ENCODE measurements around the gene B4GALNT4. TPM values are rescaled to one million over a fixed set of nuclear protein-coding genes. Genes with fewer than 3 reads are reported as not detected.

Gene B4GALNT4
- total and polyA plus RNA-seq, 2 of the 8 experiments (the other 6 are each of a cell fraction or from before 2014, with no cell fraction given) = 40.9 to 76.3 TPM

- no peak for TF ChIP-seq SUZ12 (IDR thresholded peaks at IDR 0.05; ENCODE audit: low read length)
- no peak for TF ChIP-seq BCL11A (IDR thresholded peaks at IDR 0.05; ENCODE audit: low read depth in 2 of 2, low read length in 2 of 2)
- TF ChIP-seq BACH1 (IDR thresholded peaks at IDR 0.05; ENCODE audit: low read length) = no peak
- no peak for TF ChIP-seq TAF1 (IDR thresholded peaks at IDR 0.05; ENCODE audit: low read depth, low read length)
- no peak for TF ChIP-seq YY1 (IDR thresholded peaks at IDR 0.05; ENCODE audit: low read depth, low read length)
- no peak for TF ChIP-seq ZNF274 (IDR thresholded peaks at IDR 0.05; ENCODE audit: borderline replicate concordance, extremely low read depth, low read length)
- TF ChIP-seq SRF (IDR thresholded peaks at IDR 0.05; ENCODE audit: low read depth, low read length) = no peak
Measured at GRCh38 chr11:344836-345578, 24.3 kb upstream of the B4GALNT4 start (continued).

All from H1 (cell line).